HG02623 (cell line): Measurements from ENCODE around the gene SLC2A4RG.

Experiments used
- ATAC-seq: cut with Tn5 transposase; IDR thresholded peaks from one replicate; pipeline ENCODE4 v1.9.1; 2021; ENCODE audit warnings: moderate library complexity; ENCODE audit not compliant: unreplicated experiment

The SLC2A4RG gene

DNA sequence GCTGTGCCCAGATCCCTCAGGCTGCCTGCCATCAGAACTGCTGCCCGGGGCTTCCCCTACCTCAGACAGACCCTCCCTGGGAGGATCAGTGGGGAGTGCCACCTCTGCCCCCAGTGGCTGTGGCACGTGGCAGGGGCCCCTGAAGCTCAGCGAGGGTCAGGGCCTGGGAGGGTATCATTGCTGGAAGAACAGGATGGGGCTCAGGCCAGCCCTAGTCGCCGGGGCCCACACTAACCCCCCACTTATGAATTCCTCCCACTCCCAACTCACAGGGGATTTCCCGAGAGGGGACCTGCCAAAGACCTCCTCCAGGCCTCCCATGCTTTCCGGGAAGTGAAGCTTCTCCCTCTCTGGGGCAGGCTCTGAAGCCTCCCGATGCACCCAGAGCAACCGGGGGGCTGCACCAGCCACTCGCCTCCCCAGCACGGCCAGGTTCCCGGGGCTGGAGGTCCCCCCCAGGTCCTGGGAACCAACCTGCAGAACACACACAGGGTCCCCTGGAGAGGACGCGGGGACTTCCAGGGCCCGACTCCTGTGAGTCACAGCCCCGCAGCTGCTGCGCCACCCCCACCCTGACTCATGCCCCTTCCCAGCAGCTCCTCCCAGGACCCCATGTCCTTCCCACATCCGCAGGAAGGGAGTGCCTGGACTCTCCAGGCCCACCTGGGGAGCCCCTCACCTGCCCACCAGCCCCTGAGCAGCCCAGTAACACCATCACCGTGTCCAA lies 40.7 kb upstream of the SLC2A4RG start:
- no peak for ATAC-seq

DNA sequence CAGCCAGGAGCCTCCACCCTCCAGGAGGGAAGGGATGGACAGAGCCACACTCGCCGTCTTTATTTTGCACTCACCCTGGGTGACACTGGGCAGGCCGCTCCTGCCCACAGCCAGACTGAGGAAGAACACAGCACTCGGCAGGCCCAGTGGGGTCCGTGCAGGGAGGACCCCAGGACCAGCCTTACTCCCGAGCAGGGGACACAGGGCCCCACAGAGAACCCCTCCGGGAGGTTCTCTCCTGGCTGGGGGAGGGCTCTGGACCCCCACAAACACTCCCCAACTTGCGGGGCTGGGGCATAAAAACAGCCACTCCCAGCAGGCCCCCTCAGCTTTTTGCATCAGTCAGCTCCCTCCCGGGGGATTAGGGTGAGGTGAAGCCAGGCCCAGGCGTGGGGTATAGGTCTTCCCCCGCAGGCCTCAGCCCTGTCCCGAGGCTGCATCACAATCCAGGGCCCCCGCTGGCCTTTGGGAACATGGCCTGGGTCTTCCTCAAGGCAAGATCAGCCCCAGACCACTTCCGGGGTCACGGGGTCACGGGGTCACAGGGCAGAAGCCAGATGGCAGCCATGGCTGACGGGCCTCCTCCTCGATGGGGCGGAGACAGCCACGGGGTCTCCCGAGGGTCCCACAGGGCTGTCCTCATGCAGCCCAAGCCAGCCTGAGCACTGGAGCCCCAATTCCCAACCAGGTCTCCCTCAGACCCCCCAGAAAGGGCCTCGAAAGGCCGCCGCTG lies 39.9 kb upstream of the SLC2A4RG start:
- no peak for ATAC-seq

DNA sequence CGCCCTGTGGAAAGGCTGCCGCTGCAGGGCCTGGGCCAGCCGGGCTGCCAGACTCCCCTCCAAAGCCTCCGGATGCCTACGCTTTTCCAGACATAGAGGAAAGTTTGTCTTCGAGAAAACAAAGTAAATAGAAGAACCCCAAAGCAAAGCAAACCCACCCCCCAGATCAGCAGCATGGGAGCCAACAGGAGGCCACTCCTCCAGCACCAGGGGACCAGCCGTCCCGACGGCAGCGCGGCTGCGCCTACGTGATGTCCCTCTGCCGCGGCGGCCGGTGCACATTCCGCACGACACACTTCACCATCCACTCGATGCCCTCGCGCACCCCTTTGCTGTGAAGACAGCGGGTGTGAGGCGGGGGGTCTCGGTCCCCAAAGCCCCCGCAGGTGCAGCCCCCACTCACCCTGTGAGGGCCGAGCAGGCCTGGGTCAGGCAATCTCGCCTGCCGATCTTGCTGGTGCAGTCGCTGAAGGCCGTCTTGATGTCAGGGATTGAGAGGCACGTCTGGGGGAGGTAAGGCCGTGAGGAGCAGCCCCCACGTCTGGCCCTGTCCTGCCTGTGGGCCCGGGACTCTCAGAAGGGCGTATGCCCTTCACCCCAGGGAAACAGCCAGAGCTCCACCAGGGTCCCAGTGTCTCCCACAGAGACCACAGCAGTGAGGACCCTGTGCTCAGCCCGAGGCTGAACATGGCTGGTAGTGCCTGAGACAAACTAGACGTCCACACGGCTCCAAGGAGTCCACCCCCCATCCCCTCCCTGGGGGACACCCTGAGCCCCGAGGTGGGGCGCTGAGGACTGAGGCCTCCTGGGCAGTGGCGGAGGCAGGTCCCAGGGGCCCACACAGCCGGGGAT lies 39.2 kb upstream of the SLC2A4RG start:
- no peak for ATAC-seq

DNA sequence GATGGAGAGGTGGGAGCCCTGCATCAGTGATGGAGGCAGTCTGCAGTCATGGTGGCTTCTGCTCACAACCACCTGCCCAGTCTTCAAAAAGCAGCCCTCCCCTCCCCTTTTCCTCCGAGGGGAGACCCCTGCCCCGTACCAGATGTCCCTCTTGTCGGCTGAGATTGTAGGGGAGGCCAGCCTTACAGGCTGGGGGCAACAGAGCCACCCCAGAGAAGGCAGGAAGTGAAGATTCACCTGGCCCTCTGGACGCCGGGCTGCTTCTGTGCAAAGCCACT lies 38.6 kb upstream of the SLC2A4RG start:
- no peak for ATAC-seq

DNA sequence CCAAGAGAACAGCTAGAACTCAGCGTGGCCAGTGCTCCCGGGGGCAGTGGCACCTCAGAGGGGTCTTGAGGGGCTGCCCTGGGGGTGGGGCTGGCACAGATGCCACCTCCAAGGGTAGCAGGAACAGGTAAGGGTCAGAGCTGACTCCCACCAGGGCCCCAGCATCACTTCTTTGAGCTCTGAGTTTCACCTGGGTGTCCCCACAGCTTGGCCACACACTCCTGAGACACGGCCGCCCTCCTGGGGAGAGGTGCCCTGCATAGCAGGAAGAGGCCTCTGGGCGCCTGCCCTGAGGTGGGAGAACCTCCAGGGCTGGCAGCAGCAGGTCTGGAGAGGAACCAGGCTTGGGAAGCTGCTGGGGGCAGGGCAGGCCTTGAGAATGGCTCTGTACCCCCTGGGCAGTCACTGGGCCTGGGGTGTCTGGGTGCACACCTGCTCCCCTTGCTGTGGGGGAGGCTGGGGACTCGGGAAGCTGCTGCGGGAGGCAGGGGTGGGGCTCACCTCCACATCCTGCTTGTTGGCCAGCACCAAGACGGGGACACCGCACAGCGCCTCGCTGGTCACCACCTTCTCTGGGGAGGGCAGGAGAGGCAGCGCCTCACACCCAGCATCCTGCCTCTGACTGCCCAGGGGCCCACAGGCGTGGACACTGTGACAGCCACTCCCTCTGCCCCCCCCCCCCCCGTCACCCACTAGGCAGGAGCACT lies 38.1 kb upstream of the SLC2A4RG start:
- ATAC-seq: no peak

DNA sequence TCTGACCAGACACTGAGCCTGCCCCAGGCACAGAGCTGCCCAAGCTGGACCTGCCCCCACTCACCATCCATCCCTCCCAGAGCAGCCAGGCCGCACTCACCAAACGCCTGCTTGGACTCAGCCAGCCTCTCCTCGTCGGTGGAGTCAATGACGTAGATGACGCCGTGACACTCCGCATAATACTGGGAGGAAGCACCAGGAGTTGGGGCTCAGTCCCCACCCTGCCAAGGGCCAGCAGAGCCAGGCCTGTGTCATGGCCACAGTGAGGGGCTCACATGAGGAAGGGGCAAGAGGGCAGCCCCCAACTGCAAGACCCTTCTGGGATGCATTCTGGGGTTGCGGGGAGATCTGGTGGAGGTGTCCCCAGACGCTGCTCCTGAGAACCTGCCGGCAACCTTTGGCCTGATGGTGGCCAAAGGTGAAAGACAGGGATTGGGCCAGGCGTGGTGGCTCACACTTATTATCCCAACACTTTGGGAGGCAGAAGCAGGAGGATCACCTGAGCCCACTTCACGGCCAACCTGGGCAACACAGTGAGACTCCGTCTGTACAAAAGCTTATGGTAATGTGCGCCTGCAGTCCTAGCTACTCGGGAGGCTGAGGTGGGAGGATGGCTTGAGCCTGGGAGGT lies 37.4 kb upstream of the SLC2A4RG start:
- ATAC-seq: no peak

DNA sequence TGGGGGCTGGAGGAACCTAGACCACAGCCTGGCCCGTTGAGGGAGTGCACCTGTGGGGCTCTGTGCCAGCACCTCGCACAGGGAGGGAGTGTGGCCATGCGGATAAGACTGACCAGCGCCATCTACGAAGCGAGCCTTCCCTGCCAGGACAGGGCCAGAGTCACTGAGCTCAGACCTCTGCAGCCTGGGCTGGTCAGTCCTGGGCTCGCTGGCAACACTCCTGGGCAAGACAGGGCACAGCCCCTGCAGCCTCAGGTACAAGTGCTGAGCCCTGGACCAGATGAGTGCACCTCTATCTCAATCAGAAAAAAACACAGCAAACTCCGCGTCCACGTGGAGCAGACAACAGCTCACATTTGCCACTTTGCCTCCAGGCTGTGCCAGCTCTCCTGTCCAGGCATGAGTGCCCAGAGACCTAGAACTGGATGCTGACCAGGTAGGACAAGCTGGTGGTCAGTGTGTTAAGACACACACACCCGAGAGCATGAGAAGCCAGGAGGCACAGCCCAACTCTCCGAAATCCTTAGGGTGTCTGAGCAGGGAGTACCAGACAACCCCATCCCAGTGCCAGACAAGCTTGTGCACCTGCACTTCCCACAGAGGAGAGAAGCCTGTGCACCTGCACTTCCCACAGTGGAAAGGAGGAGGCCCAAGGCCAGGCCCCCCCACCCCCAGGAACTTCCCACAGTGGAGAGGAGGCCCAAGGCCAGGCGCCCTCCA lies 36.7 kb upstream of the SLC2A4RG start:
- ATAC-seq: no peak

DNA sequence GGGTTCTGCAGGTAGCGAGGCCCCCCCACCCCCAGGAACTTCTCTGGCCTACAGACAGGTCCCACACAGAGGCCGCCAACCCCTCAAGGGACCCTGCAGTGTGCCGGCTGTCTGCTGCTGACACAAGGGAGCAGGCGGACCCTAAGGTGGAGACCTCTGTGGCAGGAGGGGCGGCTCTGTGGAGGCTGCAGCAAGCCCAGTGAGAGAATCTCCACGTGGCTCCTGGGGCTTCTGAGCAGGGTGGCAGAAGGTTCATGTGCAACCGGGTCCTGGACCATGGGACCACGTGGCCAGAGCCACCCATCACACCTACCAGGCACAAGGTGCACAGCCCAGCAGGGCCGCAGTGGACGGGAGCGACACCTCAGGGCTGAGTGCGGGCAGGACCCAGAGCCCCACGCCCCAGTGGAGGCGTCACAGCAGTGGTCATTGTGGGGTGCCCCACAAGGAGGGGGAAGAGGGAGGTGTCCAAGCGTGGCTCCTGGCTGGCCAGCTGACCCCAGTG lies 36.1 kb upstream of the SLC2A4RG start:
- no peak for ATAC-seq

DNA sequence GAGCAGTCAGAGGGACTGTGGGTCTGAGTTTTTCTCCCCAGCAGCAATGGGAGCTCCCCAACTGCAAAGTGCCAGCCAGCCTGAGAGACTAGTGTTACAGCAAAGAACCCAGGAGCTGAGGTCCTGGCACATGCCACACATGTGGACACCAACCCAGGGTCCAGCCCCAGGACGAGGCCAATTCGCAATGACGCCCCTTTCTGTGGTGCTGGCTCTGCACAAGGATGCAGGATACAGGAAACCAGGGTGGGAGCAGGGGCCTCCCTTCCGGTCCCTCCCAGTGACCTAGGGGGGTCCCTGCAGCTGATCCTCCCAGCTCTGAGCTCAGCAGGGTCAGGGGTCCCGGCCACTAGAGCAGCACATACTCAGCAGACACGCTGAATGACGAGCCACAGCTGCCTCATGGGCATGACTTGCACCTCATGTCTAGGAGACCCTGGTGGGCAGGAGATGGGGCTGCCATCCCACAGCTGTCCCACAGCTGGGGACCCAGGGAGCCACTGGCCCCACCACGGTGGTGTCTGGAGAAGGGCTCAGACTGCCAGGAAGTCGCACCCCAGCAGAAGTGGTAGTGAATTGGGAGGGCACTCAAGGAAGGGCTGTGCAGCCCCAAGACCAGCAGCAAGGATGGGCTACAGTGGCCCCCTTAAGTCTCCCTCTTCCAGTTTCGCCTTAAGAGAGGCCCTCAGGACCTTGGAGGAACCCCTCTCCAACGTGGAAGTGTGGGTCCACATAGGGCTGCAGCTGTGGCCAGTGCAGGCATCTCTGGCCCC lies 35.4 kb upstream of the SLC2A4RG start:
- no peak for ATAC-seq

DNA sequence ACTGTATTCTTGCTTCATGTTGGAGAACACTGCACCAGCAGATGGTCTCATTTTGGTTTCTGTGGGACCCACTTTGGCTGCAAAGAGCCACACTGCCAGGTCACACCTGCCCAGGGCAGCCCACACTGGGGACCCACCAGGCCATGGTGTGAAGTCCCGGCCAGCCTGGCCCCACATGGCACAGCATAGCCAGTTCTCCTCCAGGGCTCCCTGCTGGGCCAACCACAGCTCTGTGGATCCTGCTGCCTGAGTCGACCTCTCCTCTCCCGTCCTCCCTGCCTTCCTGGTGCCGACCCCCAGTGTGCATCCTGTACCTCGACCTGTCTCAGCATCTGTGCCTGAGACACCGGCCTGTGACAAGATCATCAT lies 34.8 kb upstream of the SLC2A4RG start:
- no peak for ATAC-seq

DNA sequence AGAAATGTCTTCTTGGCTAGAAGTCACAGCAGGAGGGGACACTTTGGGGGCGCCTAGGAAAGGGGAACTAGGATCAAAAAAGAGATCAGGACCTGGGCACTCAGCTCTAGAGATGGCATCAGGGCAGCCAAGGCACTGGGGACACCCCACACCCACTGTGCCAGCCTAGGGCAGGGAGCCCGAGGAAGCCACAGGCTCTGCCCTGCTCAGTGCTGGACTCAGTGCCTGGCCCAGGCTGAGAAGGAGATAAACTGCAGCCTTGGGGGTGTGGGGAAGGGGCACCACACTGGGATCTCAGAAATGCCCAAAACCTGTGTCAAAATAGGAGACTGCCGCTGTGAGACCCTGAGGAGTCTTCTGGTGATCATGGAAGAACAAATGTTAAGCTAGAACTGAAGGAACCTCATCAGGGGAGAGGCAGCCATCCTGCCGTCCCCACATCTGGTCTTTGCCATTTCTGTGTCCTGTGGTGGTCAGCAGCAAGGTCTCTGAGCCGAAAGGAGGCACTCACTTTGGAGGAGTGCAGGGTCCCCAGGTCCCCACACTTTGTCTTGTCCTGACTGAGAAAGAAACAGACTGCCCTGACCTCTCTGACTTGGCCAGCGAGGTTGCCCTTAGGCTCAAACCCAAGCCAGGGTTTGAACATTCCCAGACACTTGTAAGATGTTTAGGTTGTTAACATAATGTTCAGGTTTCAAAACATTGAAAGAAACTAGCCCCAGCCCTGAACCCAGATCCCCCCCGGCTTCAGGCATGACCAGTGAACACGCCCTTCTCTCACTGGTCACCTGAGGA lies 34.1 kb upstream of the SLC2A4RG start:
- no peak for ATAC-seq

DNA sequence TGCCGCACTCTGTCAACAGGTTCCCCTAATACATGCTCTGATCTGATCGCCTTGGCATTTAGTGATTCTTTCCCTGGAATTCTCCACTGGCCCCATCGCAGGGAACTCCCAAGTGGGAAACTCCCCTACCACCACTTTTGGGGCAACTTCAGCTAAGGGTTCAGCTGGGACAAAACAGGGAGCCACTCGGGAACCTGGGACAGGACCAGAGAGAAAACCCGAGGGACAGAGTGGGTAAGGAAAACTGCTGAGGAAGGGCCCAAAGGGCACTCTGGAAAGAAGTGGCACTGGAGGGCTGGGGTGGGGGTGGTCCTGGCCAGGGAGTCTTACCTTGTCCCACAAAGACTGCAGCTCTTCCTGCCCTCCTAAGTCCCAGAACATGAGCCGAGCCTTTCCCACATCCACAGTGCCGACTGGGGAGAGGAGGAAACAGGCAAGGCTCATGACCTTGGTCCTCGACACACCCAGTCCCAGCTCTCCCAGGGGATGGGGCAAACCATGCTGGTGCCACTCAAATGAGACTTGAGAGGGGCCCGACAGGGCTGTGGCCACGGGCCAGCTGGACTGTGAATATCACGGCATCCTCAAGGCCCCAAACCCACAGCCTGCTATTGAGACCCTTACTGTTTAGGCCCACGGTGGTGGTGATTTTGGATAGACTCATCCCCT lies 33.4 kb upstream of the SLC2A4RG start:
- ATAC-seq: no peak

DNA sequence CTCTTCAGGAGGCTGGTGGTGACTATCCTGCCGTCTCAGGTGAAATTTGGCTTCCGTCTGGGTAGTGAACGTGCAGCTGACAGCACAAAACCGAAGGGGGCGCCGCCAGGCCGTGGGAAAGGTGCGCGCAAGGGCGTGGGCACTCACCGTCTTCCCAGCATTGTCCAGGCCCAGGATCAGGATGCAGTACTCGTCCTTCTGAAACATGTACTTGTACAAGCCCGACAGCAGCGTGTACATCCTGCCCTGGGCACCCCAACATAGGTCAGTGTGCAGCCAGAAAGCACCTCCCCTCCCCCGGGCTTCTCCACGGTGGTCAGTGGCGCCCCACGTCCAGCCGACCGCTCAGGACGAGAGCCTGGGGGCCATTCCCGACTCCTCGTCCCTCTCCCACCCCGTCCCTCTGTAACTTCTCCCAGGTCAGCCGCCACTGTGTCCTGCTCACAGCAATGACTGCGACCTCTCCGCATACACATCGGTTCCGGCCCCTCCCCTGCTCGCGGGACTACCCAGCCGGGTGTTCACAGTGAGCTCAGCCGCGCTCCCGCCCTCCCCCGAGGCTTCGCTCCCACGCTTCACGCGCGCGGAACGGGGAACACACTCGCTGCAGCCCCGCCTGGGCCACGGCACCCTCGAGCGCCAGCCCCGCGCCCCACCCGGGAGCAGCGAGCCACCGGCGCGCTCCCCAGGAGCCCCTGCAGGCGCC lies 32.6 kb upstream of the SLC2A4RG start:
- peak; percentile 26 for ATAC-seq

DNA sequence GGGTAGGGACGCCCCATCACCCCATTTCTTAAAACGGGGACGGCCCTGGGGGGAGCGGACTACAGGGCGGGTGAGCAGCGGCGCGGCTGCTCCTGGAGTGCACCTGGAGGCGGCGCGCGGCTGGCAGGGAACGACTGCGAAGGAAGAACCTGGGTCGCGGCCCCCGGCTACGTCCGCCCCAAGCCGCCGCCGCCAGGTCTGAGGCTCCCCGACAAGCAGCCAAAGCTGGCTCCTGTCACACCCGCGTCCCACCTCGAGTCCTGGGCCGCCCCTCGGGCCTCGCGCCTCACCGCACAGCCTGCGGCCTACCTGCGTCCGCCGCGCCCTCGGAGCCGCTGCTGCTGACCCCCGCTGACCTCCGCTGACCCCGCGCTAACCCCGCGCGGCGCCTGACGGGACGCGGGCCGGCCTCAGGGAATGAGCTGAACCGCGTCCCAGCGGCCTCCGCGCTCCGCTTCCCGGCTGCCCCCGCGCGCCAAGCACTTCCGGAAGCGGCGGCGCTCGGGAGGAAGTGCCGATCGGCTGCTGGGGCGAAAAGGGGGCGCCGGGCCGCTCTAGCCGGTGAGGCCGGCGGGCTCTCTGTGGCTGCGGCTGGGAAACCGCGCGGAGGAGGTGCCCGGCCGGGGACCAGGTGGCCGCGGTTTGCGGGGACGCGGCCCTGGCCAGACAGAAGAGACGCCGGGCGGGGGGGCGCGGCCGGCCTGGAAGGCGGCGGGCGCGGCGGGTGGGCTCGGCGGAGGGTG lies 31.8 kb upstream of the SLC2A4RG start, which contains the start of the genes ARFRP1 and ZGPAT:
Gene ARFRP1, minus strand, starts transcription at position 419 of the 743 bp plus-strand sequence. CDS start 885 bp downstream, outside the sequence.
Gene ZGPAT, plus strand, starts transcription at position 482 of the 743 bp plus-strand sequence. CDS start 542 bp downstream, outside the sequence.
- ATAC-seq: peak; percentile 63

DNA sequence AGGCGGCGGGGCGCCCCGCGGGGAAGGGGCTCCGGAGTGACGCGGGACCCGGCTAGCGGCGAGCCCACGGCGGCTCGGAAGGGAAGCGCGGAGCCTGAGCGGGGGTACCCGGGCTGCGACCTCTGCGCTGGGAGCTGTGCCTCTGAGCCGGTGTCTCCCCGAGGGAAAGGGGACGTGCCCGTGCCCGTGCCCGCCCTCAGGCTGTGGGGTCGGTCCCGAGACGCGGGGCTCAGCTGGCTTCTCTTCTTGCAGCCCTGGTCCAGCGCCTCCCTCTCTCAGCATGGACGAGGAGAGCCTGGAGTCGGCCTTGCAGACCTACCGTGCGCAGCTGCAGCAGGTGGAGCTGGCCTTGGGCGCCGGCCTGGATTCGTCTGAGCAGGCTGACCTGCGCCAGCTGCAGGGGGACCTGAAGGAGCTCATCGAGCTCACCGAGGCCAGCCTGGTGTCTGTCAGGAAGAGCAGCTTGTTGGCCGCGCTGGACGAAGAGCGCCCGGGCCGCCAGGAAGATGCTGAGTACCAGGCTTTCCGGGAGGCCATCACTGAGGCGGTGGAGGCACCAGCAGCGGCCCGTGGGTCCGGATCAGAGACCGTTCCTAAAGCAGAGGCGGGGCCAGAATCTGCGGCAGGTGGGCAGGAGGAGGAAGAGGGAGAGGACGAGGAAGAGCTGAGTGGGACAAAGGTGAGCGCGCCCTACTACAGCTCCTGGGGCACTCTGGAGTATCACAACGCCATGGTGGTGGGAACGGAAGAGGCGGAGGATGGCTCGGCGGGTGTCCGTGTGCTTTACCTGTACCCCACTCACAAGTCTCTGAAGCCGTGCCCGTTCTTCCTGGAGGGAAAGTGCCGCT lies 31.1 kb upstream of the SLC2A4RG start:
- peak; percentile 11 for ATAC-seq
